Astrocyte of the cerebellum (primary cell): ENCODE results near the gene ABCA4.

Experiments
- DNase-seq: peaks from one replicate; pipeline ENCODE4 v3.0.0-alpha.2; 2011; ENCODE audit warnings: low read depth
- H3K4me3 ChIP-seq: 2 replicates; pipeline ENCODE4 v1.5.1; 2011; ENCODE audit warnings: mild to moderate bottlenecking, low read depth, low read length, moderate library complexity
- in situ Hi-C: cut with HindIII; loops from 2 replicates; pipeline ENCODE4 v1.10.0; 2017; ENCODE audit warnings: low sequenced_read_pairs
- TF ChIP-seq, protein P1 (sequence below): IDR thresholded peaks from 2 replicates; pipeline ENCODE4 v1.5.1; 2012; ENCODE audit warnings: low read length, low read depth, moderate library complexity, mild to moderate bottlenecking; ENCODE audit errors: missing control alignments

Gene ABCA4

DNA sequence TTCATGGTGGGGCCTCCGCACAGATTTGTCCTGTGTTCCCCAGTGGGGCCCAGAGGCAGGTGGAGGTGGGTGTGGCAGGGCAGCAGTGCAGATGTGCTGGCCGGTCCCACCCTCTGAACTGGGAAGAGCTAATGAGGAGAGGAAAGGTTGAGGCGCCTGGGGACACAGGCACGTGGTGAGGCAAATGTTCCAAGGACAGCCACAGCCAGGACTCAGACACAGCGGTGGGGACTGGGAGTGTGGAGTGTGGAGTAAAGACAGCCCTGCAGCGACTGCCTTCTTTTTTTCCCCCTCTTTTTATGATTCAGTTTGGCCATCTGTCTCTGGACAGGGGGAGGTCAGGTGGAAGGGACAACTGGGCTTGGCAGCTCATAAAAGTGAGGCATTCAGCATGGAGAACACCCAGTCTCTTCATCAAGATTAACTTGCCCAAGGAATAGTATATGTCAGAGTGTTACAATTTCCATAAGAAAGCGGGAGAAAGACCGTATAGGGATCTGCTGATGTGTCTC lies 107.5 kb downstream of the ABCA4 start:
- in situ Hi-C loops = no loop called here
- no peak for DNase-seq
- TF ChIP-seq, protein P1, sequence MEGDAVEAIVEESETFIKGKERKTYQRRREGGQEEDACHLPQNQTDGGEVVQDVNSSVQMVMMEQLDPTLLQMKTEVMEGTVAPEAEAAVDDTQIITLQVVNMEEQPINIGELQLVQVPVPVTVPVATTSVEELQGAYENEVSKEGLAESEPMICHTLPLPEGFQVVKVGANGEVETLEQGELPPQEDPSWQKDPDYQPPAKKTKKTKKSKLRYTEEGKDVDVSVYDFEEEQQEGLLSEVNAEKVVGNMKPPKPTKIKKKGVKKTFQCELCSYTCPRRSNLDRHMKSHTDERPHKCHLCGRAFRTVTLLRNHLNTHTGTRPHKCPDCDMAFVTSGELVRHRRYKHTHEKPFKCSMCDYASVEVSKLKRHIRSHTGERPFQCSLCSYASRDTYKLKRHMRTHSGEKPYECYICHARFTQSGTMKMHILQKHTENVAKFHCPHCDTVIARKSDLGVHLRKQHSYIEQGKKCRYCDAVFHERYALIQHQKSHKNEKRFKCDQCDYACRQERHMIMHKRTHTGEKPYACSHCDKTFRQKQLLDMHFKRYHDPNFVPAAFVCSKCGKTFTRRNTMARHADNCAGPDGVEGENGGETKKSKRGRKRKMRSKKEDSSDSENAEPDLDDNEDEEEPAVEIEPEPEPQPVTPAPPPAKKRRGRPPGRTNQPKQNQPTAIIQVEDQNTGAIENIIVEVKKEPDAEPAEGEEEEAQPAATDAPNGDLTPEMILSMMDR = no peak
- no peak overlapping the region for H3K4me3 ChIP-seq

DNA sequence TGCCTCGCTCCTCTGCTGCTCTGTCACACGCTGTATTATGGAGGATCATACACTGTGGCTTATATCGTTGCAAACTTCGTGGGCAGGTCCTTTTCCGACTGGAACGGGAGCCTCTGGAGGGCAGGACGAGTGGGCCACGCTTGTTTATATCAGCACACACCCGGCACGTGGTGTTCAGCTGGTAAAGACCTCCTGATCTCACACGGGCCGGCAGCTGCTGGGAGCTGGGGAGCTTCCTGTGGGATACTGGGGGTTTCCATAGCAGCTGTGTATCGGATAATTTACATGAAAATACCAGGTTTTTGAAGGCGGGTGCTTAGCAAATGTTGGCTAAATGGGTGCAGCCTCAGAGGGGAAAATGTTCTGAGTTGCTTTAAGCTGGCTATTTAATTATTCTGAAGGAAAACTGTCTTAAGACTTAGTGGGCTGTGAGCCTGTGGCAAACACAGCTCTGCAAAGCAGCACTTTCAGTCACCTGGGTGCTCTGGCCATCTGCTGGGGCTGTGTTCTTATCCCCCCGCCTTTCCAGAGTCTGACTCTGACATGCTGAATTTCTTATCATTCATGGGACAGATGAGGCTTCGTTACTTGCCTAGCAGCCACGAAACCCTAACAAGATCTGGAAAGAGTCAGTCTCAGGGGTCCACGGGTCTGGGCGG lies 108.1 kb downstream of the ABCA4 start:
- in situ Hi-C loops = no loop called here
- no peak overlapping the region for H3K4me3 ChIP-seq
- no peak for DNase-seq
- TF ChIP-seq, protein P1 = no peak

DNA sequence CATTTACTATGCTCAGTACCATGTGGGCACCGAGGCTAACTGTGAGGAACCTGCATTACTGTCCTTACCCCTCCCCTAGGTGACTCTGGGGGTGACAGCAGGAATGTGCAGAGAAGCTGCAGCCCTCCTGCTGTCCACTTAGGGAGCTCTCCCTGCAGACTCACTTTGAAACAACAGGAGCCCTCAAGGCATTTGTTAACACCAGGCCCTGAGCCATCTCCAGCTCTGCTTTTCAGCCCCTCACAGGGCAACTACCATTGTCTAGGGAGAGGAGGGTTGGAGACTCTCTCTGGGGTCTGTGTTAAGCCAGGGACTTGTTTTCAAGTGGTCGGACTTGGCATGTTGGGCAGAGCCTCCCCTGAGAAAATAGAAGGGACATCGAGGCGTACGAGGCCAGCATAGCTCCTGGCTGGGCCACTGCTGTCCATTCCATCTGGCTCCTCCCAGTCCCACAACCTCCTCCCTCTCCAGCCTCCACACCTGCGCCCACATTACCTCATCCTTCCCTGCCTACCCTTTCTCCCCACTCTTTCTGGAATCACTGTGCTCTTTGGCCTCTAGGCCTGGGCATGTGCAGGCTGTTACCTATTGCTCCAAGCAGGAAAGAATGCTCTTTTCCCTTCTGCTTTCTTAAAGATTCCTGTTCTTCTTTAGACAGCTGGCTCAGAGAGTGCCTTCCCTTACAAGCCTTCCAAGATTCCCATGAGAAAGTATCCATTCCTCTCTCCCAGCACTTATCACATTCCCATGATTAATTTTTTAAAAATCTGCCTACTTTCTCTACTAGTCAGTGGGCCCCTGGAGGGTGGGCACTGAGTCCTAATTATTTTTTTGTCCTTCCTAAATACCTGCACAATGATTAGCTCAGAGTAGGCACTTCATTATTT lies 109.0 kb downstream of the ABCA4 start:
- H3K4me3 ChIP-seq = no peak overlapping the region
- in situ Hi-C loops = no loop called here
- no peak for DNase-seq
- TF ChIP-seq, protein P1 = no peak

DNA sequence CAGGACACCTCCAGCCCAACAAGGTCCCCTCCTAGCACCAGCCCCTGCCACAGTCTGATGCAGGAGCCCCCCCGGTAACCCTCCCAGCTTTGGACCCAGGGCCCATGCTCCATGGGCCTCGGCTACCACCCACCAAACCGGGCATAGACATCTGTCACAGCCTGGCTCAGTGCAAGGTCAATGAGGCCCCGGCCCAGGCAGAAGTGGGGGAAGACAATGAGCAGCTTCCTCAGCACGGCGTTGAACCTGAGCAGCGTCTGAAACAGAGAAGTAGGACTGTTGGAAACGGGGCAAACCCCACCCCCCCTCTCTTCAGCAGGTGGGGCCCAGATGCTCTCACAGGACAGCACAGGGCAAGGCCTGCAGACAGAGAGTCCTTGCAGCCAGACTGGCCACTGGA lies 109.8 kb downstream of the ABCA4 start:
- in situ Hi-C loops = no loop called here
- TF ChIP-seq, protein P1 = no peak

DNA sequence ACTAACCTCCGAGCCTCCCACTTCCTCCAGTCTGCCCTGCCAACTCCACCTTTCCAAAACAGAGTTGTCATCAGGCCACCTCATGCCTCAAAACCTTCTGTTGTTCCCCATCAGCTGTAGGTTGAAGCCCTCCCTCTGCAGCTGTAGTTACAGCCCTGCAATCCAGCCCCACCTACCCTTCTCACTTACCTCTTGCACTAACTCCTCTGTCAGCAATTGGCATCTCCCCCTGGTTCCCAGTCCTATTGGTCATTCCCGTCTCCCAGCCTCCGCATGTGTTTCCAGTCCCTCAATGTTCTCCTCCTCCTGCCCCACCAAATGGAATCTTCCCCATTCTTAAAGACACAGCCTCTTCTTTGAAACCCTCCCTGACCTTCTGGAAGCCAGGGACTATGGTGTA lies 111.6 kb downstream of the ABCA4 start:
- in situ Hi-C loops = loop anchor here (5.0 kb wide), 1 partner anchor 92 kb away; no protein-coding TSS in a partner anchor
- no peak for DNase-seq
- no peak overlapping the region for H3K4me3 ChIP-seq
- TF ChIP-seq, protein P1 = no peak

More for the DNA sequence above, 109.8 kb downstream of the ABCA4 start:
- DNase-seq = no peak
- no peak overlapping the region for H3K4me3 ChIP-seq

DNA sequence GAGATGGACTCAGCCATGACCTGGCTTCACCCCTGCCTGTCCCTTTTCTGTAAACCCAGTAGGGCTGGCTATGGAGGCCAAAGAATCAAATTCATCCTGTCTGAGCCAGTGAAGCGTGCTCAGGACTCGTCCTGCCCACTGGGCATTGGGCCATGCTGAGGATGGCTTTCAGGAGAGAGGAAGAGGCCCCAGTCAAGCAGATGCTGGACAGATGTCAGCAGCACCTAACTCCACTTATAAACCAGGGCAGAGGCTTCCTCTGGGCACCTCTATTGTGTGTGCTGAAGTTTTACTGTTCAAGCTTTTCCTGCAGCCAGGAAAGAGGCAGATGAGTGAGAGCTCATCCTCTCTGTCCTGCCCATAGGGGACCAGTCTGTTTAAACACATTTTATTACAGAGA lies 114.3 kb downstream of the ABCA4 start:
- no peak for DNase-seq
- TF ChIP-seq, protein P1 = no peak
- H3K4me3 ChIP-seq = no peak overlapping the region
- in situ Hi-C loops = loop anchor here (5.0 kb wide), 1 partner anchor 89 kb away; no protein-coding TSS in a partner anchor
